ENCODE measurements around the gene SH3GL3.

SH3GL3 gene

DNA sequence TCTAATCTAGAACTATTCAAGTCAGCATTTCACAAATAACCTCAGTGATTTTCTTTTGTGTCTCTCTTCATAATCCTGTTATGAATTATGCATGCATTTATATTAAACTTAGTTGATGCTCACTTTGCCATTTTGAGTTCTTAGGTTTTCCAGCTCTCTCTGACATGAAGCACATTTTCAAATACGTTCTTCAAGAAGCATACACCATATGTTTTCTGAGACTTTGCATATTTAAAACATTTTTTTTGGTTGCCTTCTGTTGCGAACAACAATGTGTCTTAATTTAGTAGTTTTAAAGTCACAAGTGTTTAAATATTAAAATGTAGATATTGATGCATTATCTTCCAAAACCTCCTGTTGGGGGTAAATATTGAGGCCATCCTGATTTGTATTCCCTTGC, 37.5 kb downstream of the SH3GL3 start:
- H3K4me3 Mint-ChIP-seq, result no peak overlapping the region
- no peaks in the 10 kb centered on the region for H3K4me1 Mint-ChIP-seq
- no peak overlapping the region for H3K27ac Mint-ChIP-seq
- no peak for TF ChIP-seq CTCF (IDR thresholded peaks at IDR 0.05; ENCODE audit: unreplicated experiment in 3 of 3)
- peaks cover 5% of the 10 kb centered on the region for H3K27me3 Mint-ChIP-seq (ENCODE audit: low read depth)
- peaks cover 19% of the 10 kb centered on the region for H3K9me3 Mint-ChIP-seq
- no peaks in the 10 kb centered on the region for H3K36me3 Mint-ChIP-seq (ENCODE audit: low read depth)

DNA sequence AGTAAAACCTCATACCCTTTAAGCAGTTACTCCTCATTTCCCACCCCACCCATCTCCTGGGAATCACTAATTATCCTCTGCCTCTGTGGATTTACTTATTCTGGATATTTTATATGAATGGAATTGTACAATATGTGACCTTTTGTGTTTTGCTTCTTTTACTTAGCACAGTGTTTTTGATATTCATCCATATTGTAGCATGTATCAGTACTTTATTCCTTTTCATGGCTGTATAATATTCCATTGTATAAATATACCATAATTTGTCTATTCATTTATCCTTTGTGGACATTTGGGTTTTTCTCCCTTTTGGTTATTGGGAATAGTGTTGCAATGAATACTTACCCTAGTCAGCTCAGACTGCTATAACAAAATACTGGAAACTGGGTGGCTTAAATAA, 39.2 kb downstream of the SH3GL3 start:
- TF ChIP-seq CTCF (IDR thresholded peaks at IDR 0.05; ENCODE audit: unreplicated experiment in 3 of 3), result no peak

DNA sequence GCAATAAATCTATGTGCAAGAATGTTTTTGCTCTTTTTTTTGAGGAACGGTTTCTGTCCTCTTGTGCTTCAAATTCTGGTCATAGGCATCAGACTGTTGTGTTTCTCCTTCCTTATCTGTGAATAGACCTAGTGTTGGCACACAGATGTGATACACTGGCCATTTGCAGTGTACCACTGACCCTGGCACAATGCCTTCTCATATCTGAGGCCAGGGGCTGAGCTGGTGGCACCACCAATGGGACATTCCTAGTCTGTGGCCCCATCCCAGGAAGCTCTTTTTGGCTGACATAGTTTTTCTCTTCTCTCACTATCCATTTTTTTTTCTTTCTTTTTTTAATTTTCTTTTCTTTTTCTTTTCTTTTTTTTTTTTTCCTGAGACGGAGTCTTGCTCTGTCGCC, 40.4 kb downstream of the SH3GL3 start:
- Mint-ChIP-seq H3K9me3 (peaks cover 19% of the 10 kb centered on the region), H3K36me3 (ENCODE audit: low read depth) (no peaks in the 10 kb centered on the region), H3K27me3 (ENCODE audit: low read depth) (no peaks in the 10 kb centered on the region), H3K27ac (no peak overlapping the region), H3K4me3 (no peak overlapping the region), H3K4me1 (no peaks in the 10 kb centered on the region)
- no peak for TF ChIP-seq CTCF (IDR thresholded peaks at IDR 0.05; ENCODE audit: unreplicated experiment in 3 of 3)

More for the DNA sequence above, 39.2 kb downstream of the SH3GL3 start:
- Mint-ChIP-seq H3K9me3 (peaks cover 19% of the 10 kb centered on the region), H3K27ac (no peak overlapping the region), H3K36me3 (ENCODE audit: low read depth) (no peaks in the 10 kb centered on the region), H3K4me1 (no peaks in the 10 kb centered on the region), H3K27me3 (ENCODE audit: low read depth) (no peaks in the 10 kb centered on the region), H3K4me3 (no peak overlapping the region)

DNA sequence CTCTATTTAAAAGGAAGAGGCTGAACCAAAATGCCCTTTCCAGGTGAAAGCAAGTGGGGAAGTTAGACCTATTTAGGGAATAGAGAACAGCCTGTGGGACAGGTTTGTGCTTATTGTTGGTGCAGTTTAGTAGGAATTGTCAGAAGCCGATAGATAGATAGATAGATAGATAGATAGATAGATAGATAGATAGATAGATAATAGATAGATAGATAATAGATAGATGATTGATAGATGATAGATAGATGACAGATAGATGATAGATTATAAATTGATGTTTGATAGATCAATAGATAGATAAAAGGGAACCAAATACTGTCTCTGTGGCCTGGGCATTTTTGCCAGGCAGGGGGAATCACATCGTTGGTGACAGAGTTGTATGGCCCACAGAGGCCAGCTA, 42.5 kb downstream of the SH3GL3 start:
- Mint-ChIP-seq H3K27ac (no peak overlapping the region), H3K36me3 (ENCODE audit: low read depth) (no peaks in the 10 kb centered on the region), H3K9me3 (peaks cover 13% of the 10 kb centered on the region), H3K4me3 (no peak overlapping the region), H3K4me1 (no peaks in the 10 kb centered on the region), H3K27me3 (ENCODE audit: low read depth) (no peaks in the 10 kb centered on the region)
- no peak for TF ChIP-seq CTCF (IDR thresholded peaks at IDR 0.05; ENCODE audit: unreplicated experiment in 3 of 3)

- H3K4me3 Mint-ChIP-seq, result no peak overlapping the region
- H3K27me3 Mint-ChIP-seq (ENCODE audit: low read depth), result no peaks in the 10 kb centered on the region
- TF ChIP-seq CTCF (IDR thresholded peaks at IDR 0.05; ENCODE audit: unreplicated experiment in 3 of 3), result no peak
- H3K4me1 Mint-ChIP-seq, result no peaks in the 10 kb centered on the region
- no peak overlapping the region for H3K27ac Mint-ChIP-seq
- H3K36me3 Mint-ChIP-seq (ENCODE audit: low read depth), result no peaks in the 10 kb centered on the region
- peaks cover 5% of the 10 kb centered on the region for H3K9me3 Mint-ChIP-seq
Measured at GRCh38 chr15:83491486-83491885, 44.3 kb downstream of the SH3GL3 start.

DNA sequence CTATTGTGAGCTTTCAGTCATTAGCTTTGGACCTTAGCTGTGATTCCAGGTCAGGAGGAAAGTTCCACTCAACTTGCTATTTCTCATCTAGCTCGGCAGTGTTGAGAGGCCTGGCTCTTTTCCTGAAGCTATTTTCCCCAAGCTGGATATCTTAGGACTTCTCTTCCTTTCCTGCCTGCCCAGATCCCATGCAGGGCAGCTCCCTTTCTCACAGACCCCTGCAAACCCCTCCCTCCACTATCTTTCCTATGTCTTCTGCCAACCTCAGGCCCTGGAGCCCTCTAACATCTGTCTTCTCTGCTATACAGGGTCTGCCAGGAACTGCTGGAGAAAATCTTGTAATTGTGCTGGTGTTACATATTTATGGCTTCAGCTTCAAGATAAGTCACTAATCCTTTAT, 49.6 kb downstream of the SH3GL3 start:
- TF ChIP-seq CTCF (IDR thresholded peaks at IDR 0.05; ENCODE audit: unreplicated experiment in 3 of 3), result no peak
- H3K36me3 Mint-ChIP-seq (ENCODE audit: low read depth), result peaks cover 5% of the 10 kb centered on the region

More for the DNA sequence above, 49.6 kb downstream of the SH3GL3 start:
- H3K4me3 Mint-ChIP-seq, result no peak overlapping the region
- H3K27ac Mint-ChIP-seq, result no peak overlapping the region
- H3K27me3 Mint-ChIP-seq (ENCODE audit: low read depth), result no peaks in the 10 kb centered on the region
- peaks cover 7% of the 10 kb centered on the region for H3K9me3 Mint-ChIP-seq
- H3K4me1 Mint-ChIP-seq, result no peaks in the 10 kb centered on the region

All from nephron (organoid).